Measurements from ENCODE around the gene PSMC3.

The PSMC3 gene

GRCh38 chr11:47392546-47393162 lies 33.6 kb downstream of the PSMC3 start:
- Histone ChIP-seq H3K9ac (ENCODE audit: low read length) (no peak overlapping the region), H2AFZ (ENCODE audit: low read length) (no peak overlapping the region), H3K4me3 (ENCODE audit: low read depth, low read length, poor library complexity, severe bottlenecking) (no peak overlapping the region), H3K27ac (ENCODE audit: low read depth, low read length, poor library complexity, severe bottlenecking) (peak overlapping the region; percentile 37), H3K36me3 (ENCODE audit: insufficient read depth, low read length) (no peaks in the 10 kb centered on the region), H3K9me2 (ENCODE audit: low read depth, low read length) (no peaks in the 10 kb centered on the region), H3F3A (ENCODE audit: insufficient read depth, low read length) (no peaks in the 10 kb centered on the region), H3K27me3 (ENCODE audit: insufficient read depth, low read length) (no peaks in the 10 kb centered on the region), H3K4me2 (ENCODE audit: low read length) (no peak overlapping the region), H3K9me3 (ENCODE audit: low read length) (no peaks in the 10 kb centered on the region), H3K4me1 (ENCODE audit: insufficient read depth, low read length, severe bottlenecking) (peaks cover 36% of the 10 kb centered on the region), H3K79me2 (ENCODE audit: insufficient read depth, low read length) (no peaks in the 10 kb centered on the region), H4K20me1 (ENCODE audit: insufficient read depth, low read length) (no peaks in the 10 kb centered on the region)
- TF ChIP-seq CTCF (IDR thresholded peaks at IDR 0.05; ENCODE audit: low read length) = no peak
- no peak for TF ChIP-seq EZH2 (IDR thresholded peaks at IDR 0.05; ENCODE audit: borderline replicate concordance, low read length)

- H3K79me2 ChIP-seq (ENCODE audit: insufficient read depth, low read length) = no peaks in the 10 kb centered on the region
These were observed 34.4 kb downstream of the PSMC3 start for GRCh38 chr11:47391711-47392432.

GRCh38 chr11:47391077-47391583 lies 35.1 kb downstream of the PSMC3 start:
- Histone ChIP-seq H3K27me3 (ENCODE audit: insufficient read depth, low read length) (no peaks in the 10 kb centered on the region), H3K4me1 (ENCODE audit: insufficient read depth, low read length, severe bottlenecking) (peaks cover 35% of the 10 kb centered on the region), H3K9me2 (ENCODE audit: low read depth, low read length) (no peaks in the 10 kb centered on the region), H3K4me2 (ENCODE audit: low read length) (no peak overlapping the region), H3K9me3 (ENCODE audit: low read length) (no peaks in the 10 kb centered on the region), H3K79me2 (ENCODE audit: insufficient read depth, low read length) (no peaks in the 10 kb centered on the region), H4K20me1 (ENCODE audit: insufficient read depth, low read length) (no peaks in the 10 kb centered on the region), H3K4me3 (ENCODE audit: low read depth, low read length, poor library complexity, severe bottlenecking) (no peak overlapping the region), H3K27ac (ENCODE audit: low read depth, low read length, poor library complexity, severe bottlenecking) (no peak overlapping the region), H3K36me3 (ENCODE audit: insufficient read depth, low read length) (no peaks in the 10 kb centered on the region), H3K9ac (ENCODE audit: low read length) (no peak overlapping the region), H2AFZ (ENCODE audit: low read length) (no peak overlapping the region), H3F3A (ENCODE audit: insufficient read depth, low read length) (no peaks in the 10 kb centered on the region)
- TF ChIP-seq EZH2 (IDR thresholded peaks at IDR 0.05; ENCODE audit: borderline replicate concordance, low read length) (no peak), CTCF (IDR thresholded peaks at IDR 0.05; ENCODE audit: low read length) (no peak)

More at GRCh38 chr11:47391711-47392432, 34.4 kb downstream of the PSMC3 start:
- H3K9me3 ChIP-seq (ENCODE audit: low read length) = no peaks in the 10 kb centered on the region
- H3F3A ChIP-seq (ENCODE audit: insufficient read depth, low read length) = no peaks in the 10 kb centered on the region
- no peaks in the 10 kb centered on the region for H4K20me1 ChIP-seq (ENCODE audit: insufficient read depth, low read length)
- H3K36me3 ChIP-seq (ENCODE audit: insufficient read depth, low read length) = no peaks in the 10 kb centered on the region
- H3K4me1 ChIP-seq (ENCODE audit: insufficient read depth, low read length, severe bottlenecking) = peaks cover 36% of the 10 kb centered on the region
- H2AFZ ChIP-seq (ENCODE audit: low read length) = no peak overlapping the region
- H3K9ac ChIP-seq (ENCODE audit: low read length) = no peak overlapping the region
- no peaks in the 10 kb centered on the region for H3K27me3 ChIP-seq (ENCODE audit: insufficient read depth, low read length)
- no peak overlapping the region for H3K27ac ChIP-seq (ENCODE audit: low read depth, low read length, poor library complexity, severe bottlenecking)
- H3K4me2 ChIP-seq (ENCODE audit: low read length) = no peak overlapping the region
- TF ChIP-seq CTCF (IDR thresholded peaks at IDR 0.05; ENCODE audit: low read length) (no peak), EZH2 (IDR thresholded peaks at IDR 0.05; ENCODE audit: borderline replicate concordance, low read length) (no peak)
- no peaks in the 10 kb centered on the region for H3K9me2 ChIP-seq (ENCODE audit: low read depth, low read length)
- no peak overlapping the region for H3K4me3 ChIP-seq (ENCODE audit: low read depth, low read length, poor library complexity, severe bottlenecking)
